ENCODE data around the gene CYSTM1. TPM values are rescaled to one million over a fixed set of nuclear protein-coding genes. Genes with fewer than 3 reads are reported as not detected.
A peak's percentile ranks its signal among the peaks of the same experiment; 100 is the strongest.

Gene CYSTM1
- total RNA-seq, 2 experiments from 2014 or later = 21.4 to 36.7 TPM

- peak; percentile 70 for DNase-seq (ENCODE audit: low spot score)
- peak overlapping the region; percentile 94 for H3K4me3 ChIP-seq (ENCODE audit: low read depth, low read length, poor library complexity, severe bottlenecking)
- no peaks in the 10 kb centered on the region for H3K9me2 ChIP-seq (ENCODE audit: insufficient read depth, low read length)
- intact Hi-C loops (cut with micrococcal nuclease; ENCODE audit: unreplicated experiment) = loop anchor here (1.0 kb wide), 1 partner anchor 61 kb away; the partner anchor contains the start of gene PURA
- H2AFZ ChIP-seq (ENCODE audit: low read length) = peak overlapping the region; percentile 90
- BruUV-seq (replicated peaks) = no TSS peak
- H3K27ac ChIP-seq (ENCODE audit: low read depth, low read length, poor library complexity, severe bottlenecking) = peak overlapping the region; percentile 46
- peak overlapping the region; percentile 92 for H3K4me2 ChIP-seq (ENCODE audit: low read length)
- CTCF ChIA-PET (ENCODE audit: unreplicated experiment) = no interaction called here
- H3K79me2 ChIP-seq (ENCODE audit: insufficient read depth, low read depth, low read length) = peaks cover 9% of the 10 kb centered on the region; the same call in 1 of the 2 replicates
- TF ChIP-seq EZH2phosphoT487 (IDR thresholded peaks at IDR 0.05; ENCODE audit: borderline replicate concordance, low read depth, low read length) (no peak), CTCF (conservative IDR thresholded peaks at IDR 0.05; ENCODE audit: low read length) (peak; percentile 51)
- H3K4me1 ChIP-seq (ENCODE audit: insufficient read depth, low read length, poor library complexity, severe bottlenecking) = peaks cover 10% of the 10 kb centered on the region
- no peaks in the 10 kb centered on the region for H4K20me1 ChIP-seq (ENCODE audit: insufficient read depth, low read length)
- POLR2A ChIA-PET = interaction anchor here (0.8 kb wide), 1 partner anchor 501 kb away, joined by 3 read pairs; no protein-coding TSS in a partner anchor
- no peaks in the 10 kb centered on the region for H3K9me3 ChIP-seq (ENCODE audit: low read length)
- no peaks in the 10 kb centered on the region for H3K36me3 ChIP-seq (ENCODE audit: insufficient read depth, low read length)
Observed at GRCh38 chr5:140175367-140176030, 511 bp downstream of the CYSTM1 start.

GRCh38 chr5:140176031-140176387 is 1.0 kb downstream of the CYSTM1 start:
- CTCF ChIA-PET (ENCODE audit: unreplicated experiment) = no interaction called here
- peaks cover 10% of the 10 kb centered on the region for H3K4me1 ChIP-seq (ENCODE audit: insufficient read depth, low read length, poor library complexity, severe bottlenecking)
- H4K20me1 ChIP-seq (ENCODE audit: insufficient read depth, low read length) = no peaks in the 10 kb centered on the region
- peak overlapping the region; percentile 92 for H3K4me2 ChIP-seq (ENCODE audit: low read length)
- peak overlapping the region; percentile 94 for H3K4me3 ChIP-seq (ENCODE audit: low read depth, low read length, poor library complexity, severe bottlenecking)
- H3K9me3 ChIP-seq (ENCODE audit: low read length) = no peaks in the 10 kb centered on the region
- intact Hi-C loops (cut with micrococcal nuclease; ENCODE audit: unreplicated experiment) = no loop called here
- POLR2A ChIA-PET = interaction anchor here (0.8 kb wide), 1 partner anchor 501 kb away, joined by 3 read pairs; no protein-coding TSS in a partner anchor
- peak overlapping the region; percentile 90 for H2AFZ ChIP-seq (ENCODE audit: low read length)
- H3K9me2 ChIP-seq (ENCODE audit: insufficient read depth, low read length) = no peaks in the 10 kb centered on the region
- peaks cover 9% of the 10 kb centered on the region; the same call in 1 of the 2 replicates for H3K79me2 ChIP-seq (ENCODE audit: insufficient read depth, low read depth, low read length)
- no TSS peak for BruUV-seq (replicated peaks)
- no peaks in the 10 kb centered on the region for H3K36me3 ChIP-seq (ENCODE audit: insufficient read depth, low read length)
- DNase-seq (ENCODE audit: low spot score) = no peak
- peak overlapping the region; percentile 46 for H3K27ac ChIP-seq (ENCODE audit: low read depth, low read length, poor library complexity, severe bottlenecking)
- TF ChIP-seq EZH2phosphoT487 (IDR thresholded peaks at IDR 0.05; ENCODE audit: borderline replicate concordance, low read depth, low read length) (no peak), CTCF (conservative IDR thresholded peaks at IDR 0.05; ENCODE audit: low read length) (no peak)

- CTCF ChIA-PET (ENCODE audit: unreplicated experiment) = no interaction called here
- Histone ChIP-seq H4K20me1 (ENCODE audit: insufficient read depth, low read length) (no peaks in the 10 kb centered on the region), H3K36me3 (ENCODE audit: insufficient read depth, low read length) (no peaks in the 10 kb centered on the region), H3K4me1 (ENCODE audit: insufficient read depth, low read length, poor library complexity, severe bottlenecking) (peaks cover 10% of the 10 kb centered on the region), H3K4me2 (ENCODE audit: low read length) (no peak overlapping the region), H3K27ac (ENCODE audit: low read depth, low read length, poor library complexity, severe bottlenecking) (no peak overlapping the region), H3K4me3 (ENCODE audit: low read depth, low read length, poor library complexity, severe bottlenecking) (no peak overlapping the region), H2AFZ (ENCODE audit: low read length) (no peak overlapping the region), H3K9me2 (ENCODE audit: insufficient read depth, low read length) (no peaks in the 10 kb centered on the region), H3K79me2 (ENCODE audit: insufficient read depth, low read depth, low read length) (peaks cover 9% of the 10 kb centered on the region; the same call in 1 of the 2 replicates), H3K9me3 (ENCODE audit: low read length) (no peaks in the 10 kb centered on the region)
- no TSS peak for BruUV-seq (replicated peaks)
- intact Hi-C loops (cut with micrococcal nuclease; ENCODE audit: unreplicated experiment) = no loop called here
- no peak for DNase-seq (ENCODE audit: low spot score)
- POLR2A ChIA-PET = interaction anchor here (0.6 to 1.3 kb wide), 7 partner anchors 8 to 376 kb away, joined by 3 to 7 read pairs (median 4); no protein-coding TSS in a partner anchor
- TF ChIP-seq CTCF (conservative IDR thresholded peaks at IDR 0.05; ENCODE audit: low read length) = no peak
- no peak for TF ChIP-seq EZH2phosphoT487 (IDR thresholded peaks at IDR 0.05; ENCODE audit: borderline replicate concordance, low read depth, low read length)
Observed at GRCh38 chr5:140178086-140178410, 3.1 kb downstream of the CYSTM1 start.
